ENCODE measurements around the gene SNCAIP.

DNA sequence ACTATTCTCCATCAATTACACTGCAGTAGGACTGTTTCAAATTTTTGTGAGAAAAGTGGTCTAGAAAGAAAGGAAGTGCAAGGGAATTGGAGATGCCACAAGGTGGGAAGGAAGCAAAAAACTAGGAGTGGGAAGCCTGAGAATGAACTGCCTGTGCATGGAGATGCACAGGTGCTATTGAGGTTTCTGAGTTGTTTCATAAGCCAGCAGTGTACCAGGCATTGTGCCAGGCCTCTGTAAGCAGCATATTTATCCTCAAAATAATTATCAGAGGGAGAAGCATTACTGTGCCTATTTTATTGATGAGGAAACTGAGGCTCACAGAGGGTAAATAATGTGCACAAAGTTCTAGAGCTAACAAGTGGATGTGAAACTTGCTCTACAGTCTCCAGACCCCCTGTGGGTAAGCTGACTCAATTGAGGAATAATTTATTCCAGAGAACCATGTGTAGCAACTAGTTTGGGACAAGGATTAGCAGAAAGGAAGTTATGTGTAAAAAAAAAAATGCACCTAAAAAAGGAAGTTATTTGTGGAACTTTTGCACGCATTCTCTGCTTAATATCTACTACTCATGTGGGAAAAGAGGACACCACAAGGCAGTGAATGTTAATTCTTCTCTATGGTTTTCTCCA lies 96.7 kb downstream of the SNCAIP start:
- TF ChIP-seq TCF7L2 (IDR thresholded peaks at IDR 0.05; ENCODE audit: low read depth, low read length): no peak
- no peak for TF ChIP-seq POLR2AphosphoS5 (IDR thresholded peaks at IDR 0.05; ENCODE audit: low read depth, low read length)
- TF ChIP-seq, protein P1, sequence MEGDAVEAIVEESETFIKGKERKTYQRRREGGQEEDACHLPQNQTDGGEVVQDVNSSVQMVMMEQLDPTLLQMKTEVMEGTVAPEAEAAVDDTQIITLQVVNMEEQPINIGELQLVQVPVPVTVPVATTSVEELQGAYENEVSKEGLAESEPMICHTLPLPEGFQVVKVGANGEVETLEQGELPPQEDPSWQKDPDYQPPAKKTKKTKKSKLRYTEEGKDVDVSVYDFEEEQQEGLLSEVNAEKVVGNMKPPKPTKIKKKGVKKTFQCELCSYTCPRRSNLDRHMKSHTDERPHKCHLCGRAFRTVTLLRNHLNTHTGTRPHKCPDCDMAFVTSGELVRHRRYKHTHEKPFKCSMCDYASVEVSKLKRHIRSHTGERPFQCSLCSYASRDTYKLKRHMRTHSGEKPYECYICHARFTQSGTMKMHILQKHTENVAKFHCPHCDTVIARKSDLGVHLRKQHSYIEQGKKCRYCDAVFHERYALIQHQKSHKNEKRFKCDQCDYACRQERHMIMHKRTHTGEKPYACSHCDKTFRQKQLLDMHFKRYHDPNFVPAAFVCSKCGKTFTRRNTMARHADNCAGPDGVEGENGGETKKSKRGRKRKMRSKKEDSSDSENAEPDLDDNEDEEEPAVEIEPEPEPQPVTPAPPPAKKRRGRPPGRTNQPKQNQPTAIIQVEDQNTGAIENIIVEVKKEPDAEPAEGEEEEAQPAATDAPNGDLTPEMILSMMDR (IDR thresholded peaks at IDR 0.05): no peak
